ES-I3 (cell line): Measurements from ENCODE around the gene MTARC1.

ENCODE experiments used
- H3K36me3 ChIP-seq: 2 replicates; pipeline ENCODE4 v1.6.1; 2013; ENCODE audit warnings: mild to moderate bottlenecking, low read length, control low read depth, moderate library complexity; ENCODE audit not compliant: insufficient read depth
- H3K4me1 ChIP-seq: 2 replicates; pipeline ENCODE4 v1.6.1; 2013; ENCODE audit warnings: mild to moderate bottlenecking, control low read depth, low read length; ENCODE audit not compliant: insufficient read depth
- H3K9ac ChIP-seq: 2 replicates; pipeline ENCODE4 v1.6.1; 2013; ENCODE audit warnings: low read depth, mild to moderate bottlenecking, low read length, moderate library complexity
- H3K9me3 ChIP-seq: 2 replicates; pipeline ENCODE4 v1.6.1; 2013; ENCODE audit warnings: mild to moderate bottlenecking, low read length, moderate library complexity; ENCODE audit not compliant: control insufficient read depth, insufficient read depth

Gene MTARC1

GRCh38 chr1:220819467-220820026, 32.8 kb downstream of the MTARC1 start:
- Histone ChIP-seq H3K4me1 (peaks cover 26% of the 10 kb centered on the region), H3K36me3 (no peaks in the 10 kb centered on the region; the same call in 1 of the 2 replicates), H3K9me3 (no peaks in the 10 kb centered on the region), H3K9ac (no peak overlapping the region)

GRCh38 chr1:220824031-220824989, 37.6 kb downstream of the MTARC1 start:
- Histone ChIP-seq H3K9ac (no peak overlapping the region), H3K4me1 (peaks cover 14% of the 10 kb centered on the region), H3K9me3 (no peaks in the 10 kb centered on the region), H3K36me3 (no peaks in the 10 kb centered on the region)

GRCh38 chr1:220825819-220826551, 39.3 kb downstream of the MTARC1 start:
- no peaks in the 10 kb centered on the region for H3K9me3 ChIP-seq
- no peaks in the 10 kb centered on the region for H3K36me3 ChIP-seq
- H3K4me1 ChIP-seq, result peaks cover 12% of the 10 kb centered on the region
- no peak overlapping the region for H3K9ac ChIP-seq

GRCh38 chr1:220826729-220827128, 40.0 kb downstream of the MTARC1 start:
- H3K4me1 ChIP-seq, result peaks cover 12% of the 10 kb centered on the region
- H3K36me3 ChIP-seq, result no peaks in the 10 kb centered on the region
- no peaks in the 10 kb centered on the region for H3K9me3 ChIP-seq
- H3K9ac ChIP-seq, result no peak overlapping the region

GRCh38 chr1:220827445-220828178, 40.9 kb downstream of the MTARC1 start:
- Histone ChIP-seq H3K9me3 (no peaks in the 10 kb centered on the region), H3K4me1 (peaks cover 12% of the 10 kb centered on the region), H3K9ac (no peak overlapping the region), H3K36me3 (no peaks in the 10 kb centered on the region)

- H3K9me3 ChIP-seq, result no peaks in the 10 kb centered on the region
- no peak overlapping the region for H3K9ac ChIP-seq
- no peaks in the 10 kb centered on the region for H3K36me3 ChIP-seq
- H3K4me1 ChIP-seq, result peaks cover 12% of the 10 kb centered on the region
These were observed 41.4 kb downstream of the MTARC1 start for GRCh38 chr1:220828179-220828490.

GRCh38 chr1:220828950-220829586, 42.4 kb downstream of the MTARC1 start:
- Histone ChIP-seq H3K36me3 (no peaks in the 10 kb centered on the region), H3K9ac (no peak overlapping the region), H3K4me1 (peaks cover 3% of the 10 kb centered on the region), H3K9me3 (no peaks in the 10 kb centered on the region)

GRCh38 chr1:220833436-220833835, 46.7 kb downstream of the MTARC1 start:
- Histone ChIP-seq H3K36me3 (no peaks in the 10 kb centered on the region), H3K4me1 (no peaks in the 10 kb centered on the region), H3K9me3 (no peaks in the 10 kb centered on the region), H3K9ac (no peak overlapping the region)

- Histone ChIP-seq H3K9me3 (no peaks in the 10 kb centered on the region), H3K36me3 (no peaks in the 10 kb centered on the region), H3K9ac (no peak overlapping the region), H3K4me1 (no peaks in the 10 kb centered on the region)
These were observed 47.6 kb downstream of the MTARC1 start for GRCh38 chr1:220834155-220834870.
